BLaER1 treated with 17β-estradiol and CSF1 and Interleukin-3, amounts not matched to agents 10 nM and 100 nM (cell line): Measurements from ENCODE around the gene BSCL2.

Experiments
- H3K27ac ChIP-seq, 11 experiments: shearing (Covaris generic); formaldehyde crosslinking; 2 replicates each; pipeline ENCODE4 v1.8.1; 2022
- H3K27me3 ChIP-seq, 11 experiments: shearing (Covaris generic); formaldehyde crosslinking; 2 replicates each; pipeline ENCODE4 v1.8.1; 2022
- H3K36me3 ChIP-seq, 11 experiments: shearing (Covaris generic); formaldehyde crosslinking; 2 replicates each; pipeline ENCODE4 v1.8.1; 2022
- H3K4me1 ChIP-seq, 10 experiments: shearing (Covaris generic); formaldehyde crosslinking; 2 replicates each; pipeline ENCODE4 v1.8.1; 2022
- H3K4me2 ChIP-seq, 11 experiments: shearing (Covaris generic); formaldehyde crosslinking; 2 replicates each; pipeline ENCODE4 v1.8.1; 2022
- H3K4me3 ChIP-seq, 10 experiments: shearing (Covaris generic); formaldehyde crosslinking; 2 replicates each; pipeline ENCODE4 v1.8.1; 2022
- H3K9ac ChIP-seq, 11 experiments: shearing (Covaris generic); formaldehyde crosslinking; 2 replicates each; pipeline ENCODE4 v1.8.1; 2022
- H3K9me3 ChIP-seq, 11 experiments: shearing (Covaris generic); formaldehyde crosslinking; replicated peaks in 1 of 11; 2 replicates each; pipeline ENCODE4 v1.8.1; 2022
- H4K20me1 ChIP-seq, 11 experiments: shearing (Covaris generic); formaldehyde crosslinking; 2 replicates each; pipeline ENCODE4 v1.8.1; 2022
- Cebpa-rat ChIP-seq, 11 experiments: shearing (Covaris generic); IDR thresholded peaks; 2 replicates each; pipeline ENCODE4 v1.8.1; 2022

Gene BSCL2

DNA sequence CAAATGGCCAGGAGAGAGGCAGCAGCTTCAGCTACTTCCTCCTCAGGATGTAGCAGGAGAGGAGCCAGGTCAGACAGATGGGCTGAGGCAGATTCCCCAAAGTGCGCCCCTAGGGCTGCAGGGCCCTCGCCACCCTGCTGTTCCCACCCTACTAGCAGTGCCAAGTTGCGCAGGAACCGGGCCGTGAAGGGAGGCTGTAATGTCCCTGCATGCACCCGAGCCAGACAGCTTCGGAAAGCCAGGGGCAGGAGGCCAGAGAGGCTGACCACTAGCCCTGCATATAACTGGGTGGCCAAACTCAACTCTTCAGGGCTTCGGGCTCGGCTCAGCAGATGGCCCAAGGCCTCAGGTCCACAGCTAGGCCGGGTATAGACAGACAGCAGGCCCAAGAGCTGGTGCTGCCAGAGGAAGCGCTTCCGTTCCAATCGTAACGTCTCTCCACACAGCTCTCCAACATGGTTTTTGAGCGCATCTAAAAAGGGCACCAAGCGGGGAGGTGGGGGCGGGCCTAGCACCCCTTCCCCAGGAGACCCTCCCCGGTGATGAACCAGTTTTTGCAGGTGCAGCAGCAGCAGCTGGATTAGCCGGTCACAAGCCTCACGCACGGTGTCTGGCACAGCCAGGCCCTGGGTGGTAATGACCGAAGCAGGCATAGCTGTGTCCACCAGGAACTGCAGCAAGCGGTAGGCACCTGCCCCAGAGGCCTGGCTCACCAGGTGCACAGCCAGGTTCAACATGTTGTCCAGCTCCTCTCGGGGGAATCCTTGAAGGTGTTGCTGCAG, 58.8 kb downstream of the BSCL2 start:
- Histone ChIP-seq H3K9ac (peak overlapping the region in 9 of 11 experiments; percentile 24 to 100 (median 92); a peak in 14 of 22 replicates), H3K27ac (peak overlapping the region in 1 of 11 experiments; percentile 36; a peak in 1 of 22 replicates), H3K4me3 (no peak overlapping the region), H3K4me2 (0 out of 22 replicates have a peak overlapping the region, but pooled peaks of 3 of the 11 experiments have one; percentile 4 to 72 (median 69)), H4K20me1 (peaks cover 11 to 68% (median 39%) of the 10 kb centered on the region in 11 experiments; a peak in 19 of 22 replicates), H3K4me1 (peaks cover 43 to 61% (median 51%) of the 10 kb centered on the region in 10 experiments), H3K27me3 (no peaks in the 10 kb centered on the region), H3K36me3 (peaks cover 39 to 66% (median 52%) of the 10 kb centered on the region in 11 experiments), H3K9me3 (no peaks in the 10 kb centered on the region)
- TF ChIP-seq Cebpa-rat (IDR thresholded peaks at IDR 0.05) = no peak

DNA sequence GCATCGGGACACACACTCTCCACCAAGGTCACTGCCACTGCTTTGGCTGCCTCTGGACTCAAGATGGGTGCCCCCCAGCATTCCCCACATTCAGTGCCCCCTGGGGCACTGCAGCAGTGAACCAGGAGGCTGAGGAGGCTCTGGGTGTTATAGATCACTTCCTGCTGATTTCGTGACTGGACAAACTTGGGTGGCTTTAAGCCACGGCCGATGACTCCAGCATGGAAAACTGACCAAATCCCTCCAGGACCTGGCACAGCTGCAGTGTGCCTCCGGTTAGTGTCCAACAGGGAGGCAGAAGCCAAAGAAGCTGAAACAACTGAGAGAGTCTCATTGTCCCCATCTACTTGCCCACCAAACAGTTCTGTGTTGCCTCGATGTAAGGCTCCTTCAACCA, 59.6 kb downstream of the BSCL2 start:
- TF ChIP-seq Cebpa-rat (IDR thresholded peaks at IDR 0.05) = no peak
- H4K20me1 ChIP-seq = peaks cover 11 to 74% (median 47%) of the 10 kb centered on the region in 11 experiments; a peak in 19 of 22 replicates
- peaks cover 43 to 63% (median 54%) of the 10 kb centered on the region in 10 experiments for H3K4me1 ChIP-seq
- no peaks in the 10 kb centered on the region for H3K27me3 ChIP-seq
- H3K9ac ChIP-seq = peak overlapping the region in 9 of 11 experiments; percentile 24 to 100 (median 92); a peak in 15 of 22 replicates
- H3K27ac ChIP-seq = peak overlapping the region in 4 of 11 experiments; percentile 10 to 36 (median 18); a peak in 3 of 22 replicates
- peak overlapping the region in 10 of 11 experiments; percentile 53 to 91 (median 69); a peak in 17 of 22 replicates for H3K4me2 ChIP-seq
- no peak overlapping the region for H3K4me3 ChIP-seq
- H3K36me3 ChIP-seq = peaks cover 47 to 74% (median 60%) of the 10 kb centered on the region in 11 experiments
- H3K9me3 ChIP-seq = no peaks in the 10 kb centered on the region

DNA sequence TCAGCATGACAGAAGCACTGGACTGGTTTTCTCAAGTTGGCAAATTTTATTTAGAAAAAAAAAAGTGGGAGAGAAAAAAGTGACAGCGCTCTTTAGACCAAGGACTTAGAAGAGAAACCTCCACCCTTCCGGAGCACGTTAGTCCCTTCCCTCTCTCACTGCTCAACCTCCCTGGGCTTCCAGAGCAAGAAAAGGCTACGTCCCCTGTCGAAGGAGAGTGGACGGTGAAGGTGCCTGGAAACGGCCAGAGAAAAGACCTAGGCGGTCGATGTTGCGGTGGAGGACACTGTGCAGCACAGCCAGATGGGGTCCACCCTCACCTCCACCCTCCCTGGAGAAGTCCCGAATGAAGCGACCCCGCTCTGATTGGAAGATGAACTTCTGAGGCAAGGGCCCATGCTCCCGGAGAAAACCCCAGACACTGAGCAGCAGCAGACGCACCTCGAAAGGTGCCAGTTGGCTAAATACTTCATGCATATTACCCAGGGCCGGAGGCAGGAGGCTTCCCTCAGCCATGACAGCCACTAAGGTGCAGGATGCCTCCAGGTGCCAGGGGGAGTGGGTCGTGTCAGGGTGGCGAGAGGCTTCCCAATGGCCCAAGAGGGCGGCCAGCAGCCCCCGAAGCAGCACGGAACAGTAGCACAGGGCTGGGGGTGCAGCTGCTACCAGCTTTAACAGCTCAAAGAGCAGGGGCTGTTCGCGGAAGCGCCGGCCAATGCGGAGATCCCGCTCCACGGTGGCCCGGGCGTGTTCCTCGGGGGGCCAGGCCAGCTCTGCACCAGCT, 60.2 kb downstream of the BSCL2 start:
- TF ChIP-seq Cebpa-rat (IDR thresholded peaks at IDR 0.05) = no peak
- Histone ChIP-seq H3K27ac (peak overlapping the region in 3 of 11 experiments; percentile 15 to 98 (median 22); a peak in 3 of 22 replicates), H3K9ac (peak overlapping the region in 8 of 11 experiments; percentile 42 to 100 (median 94); a peak in 15 of 22 replicates), H3K9me3 (no peaks in the 10 kb centered on the region), H3K4me1 (peaks cover 39 to 64% (median 55%) of the 10 kb centered on the region in 10 experiments), H4K20me1 (peaks cover 11 to 74% (median 53%) of the 10 kb centered on the region in 11 experiments; a peak in 19 of 22 replicates), H3K4me3 (peak overlapping the region in 7 of 10 experiments; percentile 51 to 99 (median 89); a peak in 9 of 20 replicates), H3K27me3 (no peaks in the 10 kb centered on the region), H3K36me3 (peaks cover 53 to 80% (median 66%) of the 10 kb centered on the region in 11 experiments), H3K4me2 (peak overlapping the region; percentile 53 to 91 (median 69))

DNA sequence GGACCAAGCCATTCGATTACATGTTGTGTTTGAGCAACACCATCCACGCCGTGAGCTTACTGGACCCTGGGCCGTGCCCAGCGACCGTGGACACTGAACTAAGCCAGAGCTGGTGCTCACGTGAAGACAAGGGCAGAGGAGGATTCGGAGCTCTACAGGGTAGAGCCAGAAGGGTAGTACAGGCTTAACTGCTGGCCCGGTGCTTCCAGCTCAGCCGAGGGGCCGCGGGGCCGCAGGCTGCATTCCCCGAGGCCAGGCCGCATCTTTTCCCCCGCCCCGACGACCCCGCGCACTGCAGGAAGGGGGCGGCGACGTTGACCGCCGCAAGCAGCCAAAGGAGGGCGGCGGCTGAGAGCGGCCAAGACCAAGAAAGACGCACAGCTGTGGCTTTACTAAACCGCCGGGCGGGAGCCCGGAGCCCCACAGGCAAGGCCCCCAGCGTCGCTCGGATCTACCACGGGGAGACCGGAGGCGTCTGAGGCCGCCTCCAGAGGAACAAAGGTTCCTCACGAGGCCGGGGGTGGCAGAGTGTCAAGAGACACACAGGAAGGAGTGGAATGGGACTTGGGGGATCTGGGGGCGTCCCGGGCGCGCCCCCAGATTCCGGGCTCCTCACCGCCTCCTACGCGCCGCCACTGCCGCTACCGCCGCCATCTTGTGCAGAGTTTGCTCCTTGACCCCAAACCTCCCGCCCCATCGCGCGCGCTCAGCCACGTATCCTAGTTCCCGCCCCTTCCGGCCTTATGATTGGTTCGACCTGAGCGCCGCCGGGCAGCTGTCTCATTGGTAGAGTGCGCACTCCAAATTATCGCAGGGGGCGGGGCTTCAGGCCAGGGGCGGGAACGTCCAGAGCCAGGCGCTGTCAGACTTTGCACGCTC, 61.0 kb downstream of the BSCL2 start, which contains the start of gene GANAB:
TSS of gene GANAB (minus strand) at position 668 of the 879 bp plus-strand sequence. CDS start at position 654, 14 bp downstream.
- no peaks in the 10 kb centered on the region for H3K27me3 ChIP-seq
- H3K4me2 ChIP-seq = peak within 1 kb of the TSS; percentile 86 to 98 (median 96)
- H3K9ac ChIP-seq = peak within 1 kb of the TSS; percentile 92 to 100 (median 98)
- peaks cover 54 to 83% (median 69%) of the 10 kb centered on the region in 11 experiments for H3K36me3 ChIP-seq
- H3K4me3 ChIP-seq = peak within 1 kb of the TSS; percentile 82 to 100 (median 96)
- no peaks in the 10 kb centered on the region for H3K9me3 ChIP-seq
- peaks cover 11 to 78% (median 61%) of the 10 kb centered on the region in 11 experiments; a peak in 19 of 22 replicates for H4K20me1 ChIP-seq
- peak within 1 kb of the TSS; percentile 89 to 99 (median 96) for H3K27ac ChIP-seq
- no peak for TF ChIP-seq Cebpa-rat (IDR thresholded peaks at IDR 0.05)
- peaks cover 30 to 60% (median 50%) of the 10 kb centered on the region in 10 experiments for H3K4me1 ChIP-seq

DNA sequence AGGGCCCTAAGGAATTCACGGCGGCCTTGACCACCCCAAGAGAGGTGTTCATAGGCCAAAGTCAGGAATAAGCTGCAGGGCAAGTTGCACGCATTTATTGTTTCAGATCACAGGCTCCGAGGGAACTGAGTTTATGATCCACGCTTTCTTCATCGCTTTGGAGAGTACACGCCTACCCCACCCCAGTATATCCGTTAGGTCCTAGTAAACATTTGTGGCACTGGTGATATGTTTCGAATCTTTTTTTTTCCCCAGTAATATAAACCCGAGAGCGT, 61.6 kb downstream of the BSCL2 start:
- H3K27ac ChIP-seq = peak overlapping the region; percentile 89 to 99 (median 96); a peak in 21 of 22 replicates
- H3K4me3 ChIP-seq = peak overlapping the region; percentile 82 to 100 (median 96)
- peaks cover 54 to 83% (median 69%) of the 10 kb centered on the region in 11 experiments for H3K36me3 ChIP-seq
- peak overlapping the region; percentile 92 to 100 (median 98) for H3K9ac ChIP-seq
- no peaks in the 10 kb centered on the region for H3K27me3 ChIP-seq
- H4K20me1 ChIP-seq = peaks cover 11 to 83% (median 67%) of the 10 kb centered on the region in 11 experiments; a peak in 19 of 22 replicates
- H3K4me1 ChIP-seq = peaks cover 29 to 56% (median 48%) of the 10 kb centered on the region in 10 experiments
- no peaks in the 10 kb centered on the region for H3K9me3 ChIP-seq
- no peak for TF ChIP-seq Cebpa-rat (IDR thresholded peaks at IDR 0.05)
- H3K4me2 ChIP-seq = peak overlapping the region; percentile 86 to 98 (median 96)

DNA sequence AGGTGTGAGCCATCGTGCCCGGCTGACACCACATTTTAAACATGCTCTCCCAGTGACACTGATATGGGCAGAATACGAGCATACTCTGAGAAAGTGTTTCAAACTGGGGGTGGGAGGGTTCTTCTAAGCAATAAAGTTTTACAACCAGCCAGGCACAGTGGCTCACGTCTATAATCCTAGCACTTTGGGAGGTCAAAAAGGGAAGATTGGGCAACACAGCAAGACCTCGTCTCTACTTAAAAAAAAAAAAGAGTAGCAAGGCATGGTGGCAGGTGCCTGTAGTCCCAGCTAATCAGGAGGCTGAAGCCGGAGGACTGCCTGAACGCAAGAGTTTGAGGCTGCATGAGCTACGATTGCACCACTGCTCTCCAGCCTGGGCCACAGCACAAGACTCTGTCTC, 63.0 kb downstream of the BSCL2 start:
- Histone ChIP-seq H3K27me3 (no peaks in the 10 kb centered on the region), H3K27ac (no peak overlapping the region; a peak in 1 of 22 replicates), H3K4me3 (no peak overlapping the region), H3K4me2 (peak overlapping the region in 9 of 11 experiments; percentile 89 to 98 (median 96); a peak in 10 of 22 replicates), H3K36me3 (peaks cover 53 to 83% (median 66%) of the 10 kb centered on the region in 11 experiments), H3K9me3 (no peaks in the 10 kb centered on the region), H3K9ac (peak overlapping the region in 5 of 11 experiments; percentile 11 to 100 (median 98); a peak in 5 of 22 replicates), H3K4me1 (peaks cover 31 to 57% (median 48%) of the 10 kb centered on the region in 10 experiments), H4K20me1 (peaks cover 16 to 85% (median 66%) of the 10 kb centered on the region in 11 experiments; a peak in 19 of 22 replicates)
- TF ChIP-seq Cebpa-rat (IDR thresholded peaks at IDR 0.05) = no peak
